Measurements from ENCODE around the gene ACSL3.
A peak's percentile ranks its signal among the peaks of the same experiment; 100 is the strongest.

GRCh38 chr2:222915092-222915957, 54.5 kb downstream of the ACSL3 start:
- TF ChIP-seq POLR2AphosphoS5 (IDR thresholded peaks at IDR 0.05), result no peak
- peak; percentile 68 for TF ChIP-seq CTCF (IDR thresholded peaks at IDR 0.05; ENCODE audit: poor library complexity, severe bottlenecking)

All from neural cell (in vitro differentiated cells).